ENCODE results near the gene CRY1. TPM values are rescaled to one million over a fixed set of nuclear protein-coding genes. Genes with fewer than 3 reads are reported as not detected.

The CRY1 gene
- total RNA-seq, 1 experiment from 2014 or later: 19.4 TPM

- H3K27ac Mint-ChIP-seq (ENCODE audit: unreplicated experiment): no peak overlapping the region
- POLR2A ChIA-PET: no interaction called here
- Histone ChIP-seq H3K27me3 (replicated peaks; ENCODE audit: control insufficient read depth, insufficient read depth, low read length) (no peaks in the 10 kb centered on the region), H3K9me3 (no peaks in the 10 kb centered on the region), H3K4me1 (peaks cover 8% of the 10 kb centered on the region; the same call in 1 of the 2 replicates), H3K4me3 (ENCODE audit: low read depth, low read length) (no peak overlapping the region), H3K36me3 (ENCODE audit: control insufficient read depth, insufficient read depth, low read length) (no peaks in the 10 kb centered on the region)
- CTCF ChIA-PET: no interaction called here
- intact Hi-C loops (cut with micrococcal nuclease; ENCODE audit: unreplicated experiment): no loop called here
- H3K36me3 Mint-ChIP-seq (ENCODE audit: insufficient read depth, unreplicated experiment): no peaks in the 10 kb centered on the region
- H3K27me3 Mint-ChIP-seq (ENCODE audit: insufficient read depth, unreplicated experiment): peaks cover 6% of the 10 kb centered on the region
- BruUV-seq (replicated peaks): no TSS peak
- no peaks in the 10 kb centered on the region for H3K4me1 Mint-ChIP-seq (ENCODE audit: low read depth, unreplicated experiment)
- H3K4me3 Mint-ChIP-seq (ENCODE audit: unreplicated experiment): no peak overlapping the region
- no peaks in the 10 kb centered on the region for H3K9me3 Mint-ChIP-seq (ENCODE audit: unreplicated experiment)
- no peak for DNase-seq
- no peak for TF ChIP-seq CTCF (IDR thresholded peaks at IDR 0.05; ENCODE audit: insufficient read depth in 1 of 2, low read depth in 1 of 2, low read length in 1 of 2, severe bottlenecking in 1 of 2, unreplicated experiment in 1 of 2)
Observed at GRCh38 chr12:107106241-107107025, 13.1 kb upstream of the CRY1 start.

- DNase-seq: no peak
- Mint-ChIP-seq H3K4me1 (ENCODE audit: low read depth, unreplicated experiment) (no peaks in the 10 kb centered on the region), H3K27ac (ENCODE audit: unreplicated experiment) (no peak overlapping the region), H3K36me3 (ENCODE audit: insufficient read depth, unreplicated experiment) (no peaks in the 10 kb centered on the region), H3K4me3 (ENCODE audit: unreplicated experiment) (no peak overlapping the region), H3K27me3 (ENCODE audit: insufficient read depth, unreplicated experiment) (peaks cover 10% of the 10 kb centered on the region), H3K9me3 (ENCODE audit: unreplicated experiment) (no peaks in the 10 kb centered on the region)
- POLR2A ChIA-PET: no interaction called here
- no TSS peak for BruUV-seq (replicated peaks)
- Histone ChIP-seq H3K27me3 (replicated peaks; ENCODE audit: control insufficient read depth, insufficient read depth, low read length) (no peaks in the 10 kb centered on the region), H3K9me3 (no peaks in the 10 kb centered on the region), H3K4me1 (peaks cover 5% of the 10 kb centered on the region; the same call in 1 of the 2 replicates), H3K4me3 (ENCODE audit: low read depth, low read length) (no peak overlapping the region), H3K36me3 (ENCODE audit: control insufficient read depth, insufficient read depth, low read length) (no peaks in the 10 kb centered on the region)
- intact Hi-C loops (cut with micrococcal nuclease; ENCODE audit: unreplicated experiment): no loop called here
- no peak for TF ChIP-seq CTCF (IDR thresholded peaks at IDR 0.05; ENCODE audit: insufficient read depth in 1 of 2, low read depth in 1 of 2, low read length in 1 of 2, severe bottlenecking in 1 of 2, unreplicated experiment in 1 of 2)
- CTCF ChIA-PET: interaction anchor here (2.0 to 2.1 kb wide), 2 partner anchors 11 to 13 kb away, joined by 10 to 12 read pairs; partner anchors contain the start of gene CRY1
Observed at GRCh38 chr12:107105410-107105703, 12.0 kb upstream of the CRY1 start.

GRCh38 chr12:107103516-107103915 is 10.2 kb upstream of the CRY1 start:
- H3K27ac Mint-ChIP-seq (ENCODE audit: unreplicated experiment): no peak overlapping the region
- peaks cover 10% of the 10 kb centered on the region for H3K27me3 Mint-ChIP-seq (ENCODE audit: insufficient read depth, unreplicated experiment)
- Histone ChIP-seq H3K27me3 (replicated peaks; ENCODE audit: control insufficient read depth, insufficient read depth, low read length) (no peaks in the 10 kb centered on the region), H3K36me3 (ENCODE audit: control insufficient read depth, insufficient read depth, low read length) (no peaks in the 10 kb centered on the region), H3K4me1 (no peaks in the 10 kb centered on the region), H3K4me3 (ENCODE audit: low read depth, low read length) (no peak overlapping the region), H3K9me3 (no peaks in the 10 kb centered on the region)
- intact Hi-C loops (cut with micrococcal nuclease; ENCODE audit: unreplicated experiment): no loop called here
- H3K36me3 Mint-ChIP-seq (ENCODE audit: insufficient read depth, unreplicated experiment): no peaks in the 10 kb centered on the region
- no peak for DNase-seq
- no peaks in the 10 kb centered on the region for H3K4me1 Mint-ChIP-seq (ENCODE audit: low read depth, unreplicated experiment)
- no peak overlapping the region for H3K4me3 Mint-ChIP-seq (ENCODE audit: unreplicated experiment)
- no TSS peak for BruUV-seq (replicated peaks)
- H3K9me3 Mint-ChIP-seq (ENCODE audit: unreplicated experiment): no peaks in the 10 kb centered on the region
- POLR2A ChIA-PET: no interaction called here
- CTCF ChIA-PET: interaction anchor here (0.9 kb wide), 1 partner anchor 13 kb away, joined by 3 read pairs; no protein-coding TSS in a partner anchor
- no peak for TF ChIP-seq CTCF (IDR thresholded peaks at IDR 0.05; ENCODE audit: insufficient read depth in 1 of 2, low read depth in 1 of 2, low read length in 1 of 2, severe bottlenecking in 1 of 2, unreplicated experiment in 1 of 2)
